Measurements from ENCODE around the gene ACAP1.

- TF ChIP-seq BHLHE40 (IDR thresholded peaks at IDR 0.05; ENCODE audit: borderline replicate concordance): no peak
- no peak for TF ChIP-seq NFRKB (IDR thresholded peaks at IDR 0.05)
- TF ChIP-seq FOXK2 (IDR thresholded peaks at IDR 0.05): no peak
- no peak for TF ChIP-seq ELF4 (IDR thresholded peaks at IDR 0.05)
- no peak for TF ChIP-seq SP1 (IDR thresholded peaks at IDR 0.05)
- TF ChIP-seq FOXM1 (IDR thresholded peaks at IDR 0.05; ENCODE audit: borderline replicate concordance): no peak
- no peak for TF ChIP-seq ZNF384 (IDR thresholded peaks at IDR 0.05)
- no peak for TF ChIP-seq HDGF (IDR thresholded peaks at IDR 0.05; ENCODE audit: borderline replicate concordance)
- TF ChIP-seq ARNT (IDR thresholded peaks at IDR 0.05): no peak
These were observed 55.0 kb downstream of the ACAP1 start for GRCh38 chr17:7391307-7391706.

All from HEK293T (cell line).